Measurements from ENCODE around the gene GPD1. TPM values are rescaled to one million over a fixed set of nuclear protein-coding genes. Genes with fewer than 3 reads are reported as not detected.

GPD1 gene
- total RNA-seq, 2 experiments from 2014 or later, result 0.41 to 0.47 TPM

DNA sequence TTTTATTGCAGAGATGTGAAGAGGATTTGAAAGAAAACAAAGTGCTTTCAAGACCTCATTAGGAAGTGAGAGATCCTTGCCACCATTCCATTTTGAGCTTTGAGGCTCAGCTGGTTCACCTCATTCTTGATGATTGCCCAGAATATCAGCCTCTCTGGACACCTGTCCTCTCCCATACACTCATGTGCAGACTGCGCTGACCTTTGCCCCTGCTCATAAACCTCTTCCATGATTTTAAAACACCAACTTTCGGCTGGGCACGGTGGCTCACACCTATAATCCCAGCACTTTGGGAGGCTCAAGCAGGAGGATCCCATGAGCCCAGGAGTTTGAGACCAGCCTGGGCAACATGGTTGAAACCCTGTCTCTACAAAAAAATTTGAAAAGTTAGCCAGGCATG, 17.1 kb downstream of the GPD1 start:
- intact Hi-C loops (cut with DNase I, micrococcal nuclease), result no loop called here

GRCh38 chr12:50121641-50122040, 17.8 kb downstream of the GPD1 start:
- no peak for ATAC-seq (ENCODE audit: poor library complexity)
- Histone ChIP-seq H3K4me3 (ENCODE audit: low read length) (no peak overlapping the region), H3K4me1 (ENCODE audit: insufficient read depth, low read length) (peaks cover 21% of the 10 kb centered on the region), H3K27me3 (ENCODE audit: control insufficient read depth in 1 of 2, insufficient read depth in 2 of 2, low read length in 2 of 2) (no peaks in the 10 kb centered on the region), H3K27ac (ENCODE audit: low read depth in 1 of 2, low read length in 2 of 2) (no peak overlapping the region), H3K36me3 (ENCODE audit: insufficient read depth, low read length) (peaks cover 73% of the 10 kb centered on the region), H3K9me3 (ENCODE audit: control insufficient read depth in 1 of 2, insufficient read depth in 1 of 2, low read length in 2 of 2) (no peaks in the 10 kb centered on the region)
- H3K27me3 Mint-ChIP-seq, result no peaks in the 10 kb centered on the region
- no peak overlapping the region for H3K27ac Mint-ChIP-seq
- TF ChIP-seq CTCF (IDR thresholded peaks at IDR 0.05), result no peak
- no peak for DNase-seq
- H3K9me3 Mint-ChIP-seq, result no peaks in the 10 kb centered on the region
- ChIA-PET CTCF (interaction anchor here (1.4 kb wide), 1 partner anchor 10 kb away, joined by 4 read pairs; the partner anchor contains the start of gene COX14), POLR2A (interaction anchor here (3.0 kb wide), 1 partner anchor 10 kb away, joined by 18 read pairs; the partner anchor contains the start of gene COX14)
- no peak overlapping the region for H3K4me3 Mint-ChIP-seq
- intact Hi-C loops (cut with DNase I, micrococcal nuclease), result no loop called here
- H3K4me1 Mint-ChIP-seq (ENCODE audit: low read depth), result peaks cover 41% of the 10 kb centered on the region
- H3K36me3 Mint-ChIP-seq (ENCODE audit: low read depth), result peaks cover 82% of the 10 kb centered on the region

More for the DNA sequence above, 17.1 kb downstream of the GPD1 start:
- ChIA-PET POLR2A (interaction anchor here (0.6 to 3.0 kb wide), 2 partner anchors 9 to 36 kb away, joined by 3 to 18 read pairs; partner anchors contain the start of gene COX14), CTCF (interaction anchor here (0.6 to 1.3 kb wide), 2 partner anchors 9 to 11 kb away, joined by 4 to 6 read pairs; partner anchors contain the start of gene COX14)
- DNase-seq, result no peak
- no peaks in the 10 kb centered on the region for H3K9me3 ChIP-seq (ENCODE audit: control insufficient read depth in 1 of 2, insufficient read depth in 1 of 2, low read length in 2 of 2)
- H3K36me3 Mint-ChIP-seq (ENCODE audit: low read depth), result peaks cover 85% of the 10 kb centered on the region
- no peaks in the 10 kb centered on the region for H3K9me3 Mint-ChIP-seq
- H3K4me3 Mint-ChIP-seq, result no peak overlapping the region
- H3K27ac ChIP-seq (ENCODE audit: low read depth in 1 of 2, low read length in 2 of 2), result no peak overlapping the region
- peaks cover 78% of the 10 kb centered on the region for H3K36me3 ChIP-seq (ENCODE audit: insufficient read depth, low read length)
- no peak overlapping the region for H3K4me3 ChIP-seq (ENCODE audit: low read length)
- peaks cover 28% of the 10 kb centered on the region for H3K4me1 ChIP-seq (ENCODE audit: insufficient read depth, low read length)
- no peak for TF ChIP-seq CTCF (IDR thresholded peaks at IDR 0.05)
- ATAC-seq (ENCODE audit: poor library complexity), result no peak
- peaks cover 48% of the 10 kb centered on the region for H3K4me1 Mint-ChIP-seq (ENCODE audit: low read depth)
- no peaks in the 10 kb centered on the region for H3K27me3 Mint-ChIP-seq
- peak overlapping the region; percentile 67 for H3K27ac Mint-ChIP-seq
- H3K27me3 ChIP-seq (ENCODE audit: control insufficient read depth in 1 of 2, insufficient read depth in 2 of 2, low read length in 2 of 2), result no peaks in the 10 kb centered on the region

DNA sequence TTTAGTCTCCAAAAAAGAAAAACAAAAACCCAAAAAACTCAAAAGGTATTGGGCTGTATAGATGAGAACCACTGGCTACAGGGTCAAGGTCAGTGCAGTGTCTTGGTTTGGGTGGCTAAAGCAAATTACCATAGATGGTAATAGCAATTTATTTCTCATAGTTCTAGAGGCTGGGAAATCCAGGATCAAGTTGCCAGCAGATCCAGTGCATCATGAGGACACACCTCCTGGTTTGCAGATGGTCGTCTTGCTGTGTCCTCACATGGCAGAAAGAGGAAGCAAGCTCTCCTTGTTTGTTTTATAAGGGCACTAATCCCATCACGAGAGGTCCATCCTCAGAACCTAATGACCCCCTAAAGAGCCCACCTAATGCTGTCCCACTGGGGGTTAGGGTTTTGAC, 19.4 kb downstream of the GPD1 start:
- Histone ChIP-seq H3K27me3 (ENCODE audit: control insufficient read depth in 1 of 2, insufficient read depth in 2 of 2, low read length in 2 of 2) (no peaks in the 10 kb centered on the region), H3K4me3 (ENCODE audit: low read length) (no peak overlapping the region), H3K27ac (ENCODE audit: low read depth in 1 of 2, low read length in 2 of 2) (no peak overlapping the region), H3K9me3 (ENCODE audit: control insufficient read depth in 1 of 2, insufficient read depth in 1 of 2, low read length in 2 of 2) (no peaks in the 10 kb centered on the region), H3K4me1 (ENCODE audit: insufficient read depth, low read length) (peaks cover 9% of the 10 kb centered on the region), H3K36me3 (ENCODE audit: insufficient read depth, low read length) (peaks cover 79% of the 10 kb centered on the region)
- no peaks in the 10 kb centered on the region for H3K27me3 Mint-ChIP-seq
- H3K4me3 Mint-ChIP-seq, result no peak overlapping the region
- intact Hi-C loops (cut with DNase I, micrococcal nuclease), result no loop called here
- DNase-seq (no peak), ATAC-seq (ENCODE audit: poor library complexity) (no peak)
- H3K4me1 Mint-ChIP-seq (ENCODE audit: low read depth), result peaks cover 33% of the 10 kb centered on the region
- no peak for TF ChIP-seq CTCF (IDR thresholded peaks at IDR 0.05)
- H3K9me3 Mint-ChIP-seq, result no peaks in the 10 kb centered on the region
- ChIA-PET POLR2A (no interaction called here), CTCF (interaction anchor here (1.4 to 2.0 kb wide), 3 partner anchors 9 to 12 kb away, joined by 4 to 8 read pairs (median 7); partner anchors contain the start of gene COX14)
- H3K27ac Mint-ChIP-seq, result no peak overlapping the region
- peaks cover 88% of the 10 kb centered on the region for H3K36me3 Mint-ChIP-seq (ENCODE audit: low read depth)

Measured in CD4-positive, alpha-beta T cell (primary cell).